ENCODE measurements around the gene IFI16.
"Not testable (repeated sequence)": the region's sequence is repeated elsewhere in the genome, so short reads cannot be mapped to it uniquely, and the experiment has no call there.

IFI16 gene

DNA sequence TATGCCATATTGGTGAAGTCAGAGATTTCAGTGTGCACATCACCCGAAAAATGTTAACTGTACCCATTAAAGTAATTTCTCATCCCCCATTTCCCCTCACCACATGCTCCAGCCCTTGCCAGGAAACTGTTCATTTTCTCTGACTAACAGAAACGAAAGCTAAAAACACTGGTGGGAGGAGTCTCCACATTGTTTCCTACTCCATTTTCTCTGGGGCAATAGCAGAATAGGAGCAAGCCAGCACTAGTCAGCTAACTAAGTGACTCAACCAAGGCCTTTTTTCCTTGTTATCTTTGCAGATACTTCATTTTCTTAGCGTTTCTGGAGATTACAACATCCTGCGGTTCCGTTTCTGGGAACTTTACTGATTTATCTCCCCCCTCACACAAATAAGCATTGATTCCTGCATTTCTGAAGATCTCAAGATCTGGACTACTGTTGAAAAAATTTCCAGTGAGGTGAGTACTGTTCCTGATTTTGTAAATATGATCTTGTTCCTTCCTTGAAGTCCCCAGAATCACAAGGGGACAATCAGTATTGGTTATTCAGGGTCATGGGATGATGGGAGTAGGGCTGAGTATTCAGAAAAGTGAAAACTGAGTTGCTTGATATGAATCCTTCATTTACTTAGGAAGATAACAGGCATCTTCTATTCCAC is at the start of gene IFI16:
Gene IFI16, plus strand, starts transcription at position 204 of the 658 bp plus-strand sequence. CDS start 4,774 bp downstream, outside the sequence.
- DNase-seq = peak; percentile 37

DNA sequence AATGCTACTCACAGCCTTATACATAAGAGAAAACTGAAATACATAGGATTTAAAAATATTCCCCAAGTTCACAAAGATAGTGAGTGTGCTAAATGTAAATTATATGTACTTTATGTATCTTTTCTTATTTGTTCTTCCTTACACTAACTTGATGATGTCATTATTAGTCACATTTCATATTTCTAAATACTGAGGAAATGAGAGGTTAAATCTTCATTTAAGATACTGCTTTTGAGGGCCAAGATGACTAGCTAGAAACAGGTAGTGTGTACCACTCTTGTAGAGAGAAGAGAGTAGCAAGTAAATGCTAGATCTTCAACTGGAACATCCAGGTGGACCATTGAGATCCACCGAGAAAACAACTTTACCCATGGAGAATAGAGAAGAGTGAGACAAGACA is 48.5 kb upstream of the IFI16 start:
- no peak for DNase-seq

DNA sequence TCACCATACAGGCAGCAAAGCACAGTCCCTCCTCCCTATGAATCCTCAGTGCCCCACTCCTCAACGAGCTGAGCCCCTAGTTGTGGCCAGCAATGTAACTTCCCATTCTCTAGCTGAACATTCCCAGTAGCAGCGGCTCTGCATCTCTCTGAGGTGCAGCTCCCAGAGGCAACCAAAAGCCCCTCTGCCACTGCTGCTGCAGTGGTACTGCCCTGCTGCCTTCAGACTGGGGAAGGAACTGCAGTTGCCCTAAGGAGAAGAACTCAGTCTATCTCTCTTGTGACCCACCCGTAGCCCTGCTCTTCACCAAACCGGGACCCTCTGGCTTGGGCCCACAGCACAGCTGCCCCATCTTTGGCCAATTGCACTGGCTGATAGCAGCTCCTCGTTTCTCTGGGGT is 46.7 kb upstream of the IFI16 start:
- DNase-seq = no peak

DNA sequence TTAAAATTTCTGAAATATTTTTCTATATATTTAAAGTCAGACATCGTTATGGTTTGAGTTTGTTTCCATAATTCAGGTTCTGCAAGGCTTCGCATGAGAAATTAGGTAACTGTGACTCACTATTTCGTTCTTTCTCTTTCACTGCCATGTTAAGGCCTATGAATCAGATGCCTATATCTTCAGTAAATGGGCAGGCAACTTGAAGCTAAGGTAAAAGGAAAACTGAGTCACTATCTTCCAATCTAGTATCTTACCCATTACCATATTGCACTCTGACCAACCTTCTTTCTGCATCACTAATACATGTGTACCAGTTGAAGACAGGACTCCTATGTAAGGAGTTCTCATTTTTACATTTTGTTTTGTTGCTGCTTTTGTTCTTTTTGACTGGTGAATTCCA is 40.5 kb upstream of the IFI16 start:
- DNase-seq = no peak

DNA sequence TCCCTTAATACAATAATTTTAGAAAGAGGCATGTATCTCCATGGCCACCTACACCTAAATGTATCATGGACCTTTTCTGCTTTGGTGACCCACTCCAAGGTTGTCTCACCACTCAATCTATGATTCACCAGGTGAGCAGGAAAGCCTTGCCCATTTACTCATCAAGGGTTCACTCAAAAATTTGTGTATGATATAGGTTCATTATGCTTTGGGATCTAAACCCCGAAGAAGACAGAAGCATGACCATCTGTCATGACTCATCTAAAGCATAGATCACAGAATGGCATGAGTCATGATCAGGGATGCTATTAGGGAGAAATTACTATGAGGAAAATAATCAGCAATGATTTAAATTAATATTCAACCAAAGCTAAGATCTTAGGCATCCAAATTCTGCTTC is 39.9 kb upstream of the IFI16 start:
- no peak for DNase-seq

DNA sequence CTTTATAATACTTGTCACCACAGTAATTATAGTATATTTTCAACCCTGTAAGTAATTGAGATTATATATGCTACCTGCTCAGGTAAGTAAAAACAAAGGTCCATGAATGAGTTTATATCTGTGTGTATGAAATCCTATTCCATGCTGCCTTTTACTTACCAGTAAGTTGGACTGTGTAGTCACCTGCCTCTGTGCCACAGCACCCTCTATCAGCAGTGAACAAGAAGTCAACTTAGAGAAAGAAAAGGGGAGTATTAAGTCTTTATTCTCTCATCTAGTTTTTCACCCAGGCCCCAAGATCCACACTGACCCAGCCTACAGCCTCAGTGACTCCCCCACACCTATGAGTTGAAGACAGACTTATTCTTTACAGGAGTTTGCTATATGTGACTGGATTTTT is 36.9 kb upstream of the IFI16 start:
- DNase-seq = no peak

DNA sequence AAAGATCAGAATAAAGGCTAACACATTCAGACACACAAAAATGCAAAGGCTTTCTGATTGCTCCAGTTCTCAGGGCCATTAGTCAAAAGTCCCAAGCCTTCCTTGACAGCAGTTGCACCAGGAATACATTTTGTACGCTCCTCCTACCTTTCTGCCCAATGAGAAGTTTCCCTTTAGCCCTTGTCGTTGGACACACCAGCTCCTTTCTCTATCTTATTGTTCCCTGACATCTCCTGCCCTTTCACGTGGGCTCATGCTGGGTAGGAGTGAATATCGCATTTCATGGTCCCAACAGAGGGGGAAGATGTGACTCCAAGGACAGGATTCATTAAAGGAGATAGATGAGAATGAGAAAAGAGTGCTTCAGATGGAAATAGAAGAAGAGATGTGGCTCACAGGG is 33.5 kb upstream of the IFI16 start:
- no peak for DNase-seq

DNA sequence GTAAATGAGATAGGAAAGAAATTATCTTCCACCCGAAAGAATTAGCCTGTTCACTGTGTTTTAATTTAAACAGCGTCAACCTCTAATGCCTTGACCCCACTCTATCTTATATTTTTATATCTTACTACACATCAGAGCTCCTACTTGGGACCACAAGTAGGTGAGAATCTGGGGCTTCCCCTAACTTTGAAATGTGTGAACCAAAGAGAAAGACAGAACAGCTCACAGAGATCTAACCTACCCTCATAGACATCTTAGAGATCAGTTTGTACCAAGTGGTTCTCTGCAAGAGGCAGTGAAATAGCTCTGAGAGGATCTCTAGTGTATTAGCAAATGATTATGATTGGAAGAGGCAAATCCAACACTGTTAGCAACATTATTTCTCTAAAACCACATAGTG is 31.0 kb upstream of the IFI16 start:
- no peak for DNase-seq

DNA sequence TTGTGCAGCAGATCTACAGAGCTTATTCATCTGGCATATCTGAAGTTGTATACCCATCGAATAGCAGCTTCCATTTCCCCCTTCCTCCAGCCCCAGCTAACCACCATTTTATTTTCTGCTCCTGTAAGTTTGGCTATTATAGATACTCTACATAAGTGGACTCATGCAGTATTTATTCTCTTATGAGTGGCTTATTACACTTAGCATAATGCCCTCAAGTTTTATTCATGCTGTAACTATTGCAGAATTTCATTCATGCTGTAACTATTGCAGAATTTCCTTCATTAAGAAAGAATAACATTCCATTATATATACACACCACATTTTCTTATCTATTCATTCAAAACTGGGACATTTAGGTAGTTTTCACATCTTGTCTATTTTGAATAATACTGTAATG is 30.5 kb upstream of the IFI16 start:
- no peak for DNase-seq

DNA sequence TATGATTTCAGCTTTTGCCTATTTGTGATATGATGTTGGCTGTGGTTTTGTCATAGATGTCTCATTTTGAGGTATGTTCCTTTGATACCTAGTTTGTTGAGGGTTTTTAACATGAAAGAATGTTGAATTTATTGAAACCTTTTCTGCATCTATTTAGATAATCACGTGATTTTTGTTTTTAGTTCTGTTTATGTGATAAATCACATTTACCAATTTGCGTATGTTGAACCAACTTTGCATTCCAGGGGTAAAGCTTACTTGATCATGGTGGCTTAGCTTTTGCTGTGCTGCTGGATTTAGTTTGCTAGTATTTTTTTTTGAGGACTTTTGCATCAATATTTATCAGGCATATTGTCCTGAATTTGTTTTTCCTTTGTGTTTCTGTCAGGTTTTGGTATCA is 26.5 kb upstream of the IFI16 start:
- DNase-seq = no peak

DNA sequence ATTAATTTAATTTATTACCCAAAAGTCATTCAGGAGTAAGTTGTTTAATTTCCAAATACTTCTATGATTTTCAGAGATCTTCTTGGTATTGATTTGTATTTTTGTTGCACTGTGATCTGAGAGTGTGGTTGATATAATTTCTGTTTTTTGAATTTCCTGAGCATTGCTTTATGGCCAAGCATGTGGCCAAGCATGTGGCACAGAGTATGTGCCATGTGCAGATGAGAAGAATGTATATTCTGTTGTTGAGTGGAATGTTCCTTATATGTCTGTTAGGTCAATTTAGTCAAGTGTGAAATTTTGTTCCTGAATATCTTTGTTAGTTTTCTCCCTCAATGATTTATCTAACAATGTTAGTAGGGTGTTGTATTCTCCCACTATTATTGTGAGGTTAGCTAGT is 25.3 kb upstream of the IFI16 start:
- no peak for DNase-seq

DNA sequence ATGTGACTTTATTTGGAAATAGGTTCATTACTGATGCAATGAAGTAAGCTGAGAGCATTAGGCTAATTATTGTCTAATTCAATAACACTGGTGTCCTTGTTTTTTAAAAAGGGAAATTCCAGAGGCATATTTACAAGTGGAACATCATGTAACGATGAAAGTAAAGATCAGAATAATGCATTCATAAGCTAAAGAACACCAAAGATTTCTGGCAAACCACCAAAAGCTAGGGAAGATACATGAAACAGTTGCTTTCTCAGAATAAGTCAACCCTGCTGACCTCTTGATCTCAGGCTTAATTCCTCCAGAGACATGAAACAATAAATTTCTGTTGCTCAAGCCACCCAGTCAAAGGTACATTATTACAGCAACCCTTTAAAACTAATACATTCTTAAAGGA is 20.3 kb upstream of the IFI16 start:
- DNase-seq = no peak

DNA sequence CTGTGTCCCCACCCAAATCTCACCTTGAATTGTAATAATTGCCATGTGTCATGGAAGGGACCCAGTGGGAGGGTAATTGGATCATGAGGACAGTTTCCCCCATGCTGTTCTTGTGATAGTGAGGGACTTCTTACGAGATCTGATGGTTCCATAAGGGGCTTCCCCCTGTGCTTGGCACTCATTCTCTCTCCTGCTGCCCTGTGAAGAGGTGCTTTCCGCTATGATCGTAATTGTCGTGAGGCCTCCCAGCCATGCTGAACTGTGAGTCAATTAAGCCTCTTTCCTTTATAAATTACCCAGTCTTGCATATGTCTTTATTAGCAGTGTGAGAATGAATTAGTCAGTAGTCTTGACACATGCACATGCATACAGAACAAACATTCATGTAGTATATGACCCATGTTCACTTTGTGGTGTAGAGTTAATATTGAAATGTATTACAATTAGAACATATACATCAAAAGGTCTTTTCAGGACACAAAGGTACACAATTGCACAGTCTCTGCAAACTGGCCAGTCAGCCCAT is 16.9 kb upstream of the IFI16 start:
- DNase-seq = no peak

DNA sequence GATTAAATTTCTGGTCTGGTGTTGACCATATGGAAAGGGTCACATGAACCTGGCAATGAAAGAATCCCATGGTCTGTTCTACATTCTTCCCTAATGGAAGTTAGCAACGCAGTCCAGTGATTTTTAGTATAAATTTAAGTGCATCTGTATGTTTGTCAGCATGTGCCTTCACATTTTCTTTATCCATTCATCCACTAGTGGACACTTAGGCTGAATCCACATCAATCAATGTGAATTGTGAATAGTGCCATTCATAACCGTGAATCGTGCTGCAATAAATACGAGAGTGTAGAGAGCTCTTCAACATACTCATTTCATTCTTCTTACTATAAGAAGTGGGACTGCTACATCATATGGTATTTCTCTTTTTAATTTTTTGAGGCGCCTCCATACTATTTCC is 12.7 kb upstream of the IFI16 start:
- no peak for DNase-seq

DNA sequence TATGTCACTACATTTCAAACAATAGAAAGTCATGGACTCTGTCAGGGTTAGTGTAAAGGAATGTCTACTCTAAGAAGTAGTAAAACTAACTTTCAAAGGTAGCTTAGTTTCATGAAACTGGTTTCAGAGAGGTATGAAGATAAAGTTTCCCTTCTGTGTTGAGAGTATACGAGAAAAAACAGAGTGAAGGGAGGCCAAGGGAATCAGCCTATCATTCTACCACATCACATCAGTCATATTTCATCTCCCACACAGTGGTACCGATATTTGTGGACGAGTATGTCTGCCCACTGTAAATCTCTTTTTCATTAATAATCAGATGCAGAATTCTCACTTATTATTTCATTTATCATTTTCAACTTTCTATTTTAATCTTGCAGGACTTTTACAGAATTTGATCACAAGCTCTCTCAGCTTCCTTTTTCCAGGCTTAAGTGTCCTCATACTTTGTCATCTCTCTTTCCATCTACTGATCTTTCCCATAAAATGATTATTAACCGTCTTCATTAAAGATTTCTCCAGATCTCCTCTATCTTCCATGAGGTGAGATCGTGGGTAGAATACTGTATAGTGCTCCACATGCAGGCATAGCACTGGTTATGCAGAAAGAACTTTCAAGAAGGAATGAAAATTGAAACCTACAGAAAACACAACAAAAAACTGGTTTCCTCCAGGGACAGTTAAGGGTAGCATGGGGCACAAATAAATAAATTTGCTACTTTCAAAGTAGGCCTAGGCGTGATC is 11.5 kb upstream of the IFI16 start:
- no peak for DNase-seq

DNA sequence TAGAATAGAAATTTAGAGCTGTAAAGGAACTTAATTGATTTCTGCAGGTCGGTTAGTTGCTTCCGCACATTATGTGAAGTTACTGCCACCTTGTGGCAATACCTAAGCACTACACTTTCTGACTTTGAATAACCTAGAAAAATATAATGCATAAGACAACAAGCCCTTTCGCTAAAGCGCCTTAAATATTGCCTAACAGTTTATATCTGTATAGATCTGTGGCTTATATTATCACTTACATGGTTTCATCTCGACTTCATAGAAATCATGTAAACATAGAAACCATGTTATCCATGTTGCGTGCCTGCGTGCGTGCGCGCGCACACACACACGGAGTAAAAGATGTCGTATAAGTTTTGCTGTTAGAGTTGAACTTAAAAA is 10.9 kb upstream of the IFI16 start:
- peak; percentile 91 for DNase-seq

DNA sequence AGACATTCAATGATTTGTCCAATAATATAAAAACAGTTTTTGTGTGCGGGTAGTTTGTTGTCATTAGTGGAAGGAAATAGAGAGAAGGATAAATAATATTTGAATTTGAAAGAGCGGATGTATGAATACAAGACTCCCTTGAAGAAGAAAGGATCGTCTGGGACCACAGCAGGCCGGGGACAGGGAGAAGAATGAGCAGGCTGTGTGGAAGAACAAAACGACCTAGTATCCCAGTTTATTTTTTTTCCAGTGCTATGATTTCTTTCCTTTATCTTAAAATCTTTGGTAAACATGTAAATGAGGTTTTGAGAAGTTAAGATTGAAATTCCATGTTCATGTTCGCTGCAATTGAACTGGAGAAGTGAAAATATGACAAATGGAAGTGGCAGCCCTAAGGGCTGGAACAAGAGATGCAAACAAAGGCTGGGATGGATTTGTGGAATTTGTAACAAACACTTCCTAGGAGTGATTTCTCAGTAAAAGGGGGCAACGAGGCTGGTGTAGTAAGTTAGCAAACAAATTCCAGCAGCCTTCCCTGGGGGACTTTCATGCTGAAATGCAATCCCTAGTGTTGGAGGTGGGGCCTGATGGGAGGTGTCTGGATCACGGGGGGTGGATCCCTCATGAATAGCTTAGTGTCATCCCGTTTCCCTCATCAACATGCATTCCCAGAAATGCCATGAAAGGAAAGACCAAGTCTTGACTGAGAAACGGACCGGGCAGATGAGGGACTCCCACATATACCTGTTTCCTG is 10.2 kb upstream of the IFI16 start:
- peak; percentile 91 for DNase-seq

DNA sequence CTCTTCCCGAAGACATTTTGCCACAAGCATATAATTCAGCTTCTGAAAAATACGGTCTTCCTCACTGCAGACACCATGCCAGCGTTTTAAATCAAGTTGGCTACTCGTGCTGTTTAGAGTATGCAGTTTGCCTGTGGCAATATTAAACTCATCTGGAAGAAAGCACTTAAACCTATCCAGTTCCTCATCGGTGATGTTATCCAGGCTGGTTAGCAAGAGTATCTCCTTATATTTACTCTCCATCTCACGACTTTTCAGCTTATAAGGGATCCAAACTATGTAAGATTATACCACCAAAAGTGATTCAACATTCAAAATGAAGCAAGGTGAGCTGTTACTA is 9.7 kb upstream of the IFI16 start:
- no peak for DNase-seq

DNA sequence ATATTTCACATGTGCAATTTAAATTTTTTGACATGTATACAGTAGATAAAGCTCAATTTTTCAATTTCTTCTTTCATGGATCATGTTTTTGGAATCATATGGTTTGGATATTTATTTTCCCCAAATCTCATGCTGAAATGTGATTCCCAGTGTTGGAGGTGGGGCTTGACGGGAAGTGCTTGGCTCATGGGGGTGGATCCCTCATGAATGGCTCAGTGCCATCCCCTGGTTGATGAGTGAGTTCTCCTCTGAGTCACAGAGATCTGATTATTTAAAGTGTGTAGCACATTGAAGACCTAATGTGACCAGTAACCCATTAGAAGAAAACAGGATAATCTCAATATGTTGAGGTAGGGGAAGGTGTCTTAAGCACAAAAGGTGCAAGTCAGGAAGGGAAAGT is 9.1 kb upstream of the IFI16 start:
- peak; percentile 62 for DNase-seq

DNA sequence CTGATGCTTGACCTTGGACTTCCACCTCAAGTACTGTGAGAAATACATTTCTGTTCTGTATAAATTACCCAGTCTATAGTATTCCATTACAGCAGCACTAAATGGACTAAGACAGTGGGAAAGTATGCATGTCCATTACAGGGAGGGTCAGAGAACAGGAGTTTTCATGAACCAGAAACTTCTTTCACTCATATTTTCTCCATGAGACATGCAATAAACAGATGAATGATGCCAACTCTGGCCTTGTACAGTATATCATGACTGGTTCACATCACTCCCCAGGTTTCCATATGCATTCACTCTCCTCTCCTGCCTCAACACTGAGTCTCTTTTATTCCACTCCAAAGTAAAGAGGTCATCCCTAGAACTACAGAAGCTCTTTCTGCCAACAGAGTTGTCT is 4.5 kb upstream of the IFI16 start:
- no peak for DNase-seq

DNA sequence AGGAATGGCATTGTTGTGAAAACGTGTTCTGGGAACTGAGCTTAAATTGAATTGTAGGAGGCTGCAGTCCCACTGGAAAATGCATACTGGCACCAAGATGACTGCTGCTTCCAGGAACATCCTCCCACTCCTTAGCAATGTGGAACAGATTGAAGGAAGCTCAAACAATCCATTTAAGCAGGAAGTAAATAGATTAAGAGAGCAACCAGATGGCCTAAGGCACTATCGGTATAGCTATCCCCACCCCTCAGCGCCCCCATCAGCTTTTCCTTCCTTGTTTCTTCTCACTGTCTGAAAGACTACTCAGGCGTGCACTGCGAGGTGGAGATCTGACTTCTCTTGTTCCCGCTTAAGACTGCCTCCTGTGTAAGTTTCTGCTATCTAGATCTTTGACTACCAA is 4.0 kb upstream of the IFI16 start:
- peak; percentile 24 for DNase-seq

DNA sequence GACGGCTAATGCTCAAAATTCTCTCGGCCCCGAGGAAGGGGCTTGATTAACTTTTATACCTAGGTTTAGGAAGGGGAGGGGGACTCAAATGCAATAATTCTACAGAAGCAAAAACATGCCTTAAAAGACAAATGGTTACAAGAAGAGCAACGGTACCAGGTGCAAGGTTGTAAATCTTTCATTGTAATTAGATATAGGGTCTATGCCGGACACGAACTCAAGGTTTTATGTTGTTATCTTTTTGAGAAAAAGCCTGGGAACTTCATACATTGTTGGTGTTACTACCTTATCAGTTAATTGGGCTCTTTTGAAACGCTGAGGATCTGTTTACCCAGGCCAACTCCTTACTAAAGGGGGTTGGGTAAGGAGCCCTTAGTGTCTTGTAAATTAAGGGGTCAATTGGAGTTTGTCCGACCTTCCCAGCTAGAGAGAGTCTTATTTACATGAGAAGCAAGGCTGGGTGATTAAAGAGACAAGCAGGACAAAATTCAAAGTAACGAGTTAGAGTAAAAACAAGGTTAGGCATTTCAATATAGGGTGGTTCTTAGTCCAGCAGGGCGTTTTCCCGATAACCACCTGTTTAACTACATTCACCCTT is 3.4 kb upstream of the IFI16 start:
- not testable (repeated sequence) for DNase-seq

DNA sequence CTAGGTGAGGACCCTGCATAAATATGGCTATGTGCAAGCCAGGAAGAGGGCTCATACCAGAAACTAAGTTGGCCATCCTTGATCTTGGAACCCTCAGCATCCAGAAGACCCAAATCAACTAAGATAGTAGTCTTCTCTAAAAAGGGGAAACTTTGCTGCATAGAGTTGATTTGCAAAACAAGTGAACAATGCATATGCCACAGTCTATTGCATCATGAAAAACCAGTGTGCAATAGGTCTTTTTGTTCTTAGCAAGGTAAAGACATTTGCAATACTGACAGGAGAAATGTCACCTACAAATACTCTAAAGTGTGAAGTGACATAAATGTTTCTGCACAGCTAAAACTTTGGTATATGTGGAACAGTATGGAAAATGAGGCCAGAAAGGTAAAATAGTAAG is 2.0 kb upstream of the IFI16 start:
- no peak for DNase-seq

DNA sequence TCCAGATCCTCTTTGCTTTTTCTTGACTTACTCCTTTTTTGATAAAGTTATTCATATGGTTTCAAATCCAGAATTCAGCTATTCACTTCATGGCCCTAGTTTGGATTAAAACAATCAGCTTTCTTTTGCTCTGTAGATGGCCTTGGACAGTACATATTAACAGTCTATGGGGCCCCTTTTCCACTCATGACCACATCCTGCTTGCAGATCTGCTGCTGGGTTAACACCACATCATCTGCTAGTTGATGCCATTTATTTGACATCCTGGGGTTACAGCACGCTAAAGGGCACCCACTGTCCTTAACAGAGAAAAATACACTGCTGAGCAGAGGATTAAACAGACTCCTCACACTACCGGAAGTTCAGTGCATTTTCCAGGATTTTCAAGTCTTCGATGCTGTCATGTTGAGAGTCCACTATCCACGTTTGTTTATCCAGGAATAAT is 941 bp upstream of the IFI16 start:
- no peak for DNase-seq
